SU-DHL-6 (cell line): Measurements from ENCODE around the gene UBL5.

ENCODE experiments used
- H2AFZ ChIP-seq: fragments of 200-600 bp; sonication (generic); 2 replicates; pipeline ENCODE4 v1.6.1; 2014; ENCODE audit warnings: low read depth, mild to moderate bottlenecking, moderate library complexity, mixed read lengths, antibody characterized with exemption, low read length; ENCODE audit not compliant: severe bottlenecking
- H3F3A ChIP-seq: fragments of 200-600 bp; shearing (Covaris generic); 2 replicates; pipeline ENCODE4 v1.6.0; 2016; ENCODE audit warnings: antibody characterized with exemption, mild to moderate bottlenecking; ENCODE audit not compliant: insufficient read depth
- H3K27ac ChIP-seq: fragments of 200-600 bp; sonication (generic); 2 replicates; pipeline ENCODE4 v1.5.1; 2016; ENCODE audit warnings: low read depth, mild to moderate bottlenecking, low read length, moderate library complexity, mixed read lengths
- H3K27me3 ChIP-seq: fragments of 200-600 bp; sonication (generic), shearing (Covaris generic); 2 replicates; pipeline ENCODE4 v1.6.0; 2014; ENCODE audit warnings: mild to moderate bottlenecking, low read length
- H3K36me3 ChIP-seq: fragments of 200-600 bp; sonication (generic); 2 replicates; pipeline ENCODE4 v1.6.1; 2014; ENCODE audit warnings: mild to moderate bottlenecking, low read length, mixed read lengths
- H3K4me2 ChIP-seq: fragments of 300-600, 200-600 bp; shearing (Covaris generic), sonication (generic); 2 replicates; pipeline ENCODE4 v1.6.0; 2014; ENCODE audit warnings: low read length, low read depth, mild to moderate bottlenecking; ENCODE audit not compliant: poor library complexity, severe bottlenecking
- H3K4me3 ChIP-seq: fragments of 200-600 bp; sonication (generic); 2 replicates; pipeline ENCODE4 v1.5.1; 2014; ENCODE audit warnings: antibody characterized with exemption, low read length, mild to moderate bottlenecking, mixed read lengths; ENCODE audit not compliant: insufficient read depth, poor library complexity, severe bottlenecking
- H3K79me2 ChIP-seq: fragments of 200-600 bp; sonication (generic); 2 replicates; pipeline ENCODE4 v1.6.1; 2014; ENCODE audit warnings: mild to moderate bottlenecking, low read length, moderate library complexity; ENCODE audit not compliant: insufficient read depth
- H3K9ac ChIP-seq: fragments of 200-600 bp; sonication (generic); 2 replicates; pipeline ENCODE4 v1.7.0; 2014; ENCODE audit warnings: mild to moderate bottlenecking, low read length
- H3K9me2 ChIP-seq: fragments of 200-600 bp; sonication (generic); replicated peaks from 2 replicates; pipeline ENCODE4 v1.6.1; 2014; ENCODE audit warnings: low read length; ENCODE audit not compliant: insufficient read depth
- H3K9me3 ChIP-seq: fragments of 200-600 bp; sonication (generic); 2 replicates; pipeline ENCODE4 v1.6.1; 2014; ENCODE audit warnings: low read length, mixed read lengths; ENCODE audit not compliant: insufficient read depth
- H4K20me1 ChIP-seq: fragments of 200-600 bp; sonication (generic); 2 replicates; pipeline ENCODE4 v1.6.1; 2014; ENCODE audit warnings: low read depth, mild to moderate bottlenecking, antibody characterized with exemption, low read length, moderate library complexity, mixed read lengths
- CTCF ChIP-seq: fragments of 200-600 bp; sonication (generic); IDR thresholded peaks from one replicate; pipeline ENCODE4 v1.5.1; 2017; ENCODE audit warnings: antibody characterized with exemption, mild to moderate bottlenecking, low read length, moderate library complexity; ENCODE audit not compliant: insufficient read depth, poor library complexity, severe bottlenecking
- EZH2phosphoT487 ChIP-seq: fragments of 200-600 bp; sonication (generic), shearing (Covaris generic); conservative IDR thresholded peaks from 2 replicates; pipeline ENCODE4 v1.6.1; 2018; ENCODE audit warnings: mild to moderate bottlenecking, antibody characterized with exemption, low read length, moderate library complexity, mixed read lengths

UBL5 gene

GRCh38 chr19:9847087-9847671 lies 19.5 kb downstream of the UBL5 start:
- no peaks in the 10 kb centered on the region for H4K20me1 ChIP-seq
- H3K9me3 ChIP-seq: no peaks in the 10 kb centered on the region
- no peak overlapping the region for H3K4me3 ChIP-seq
- H3K4me2 ChIP-seq: no peak overlapping the region
- no peaks in the 10 kb centered on the region for H3K36me3 ChIP-seq
- H2AFZ ChIP-seq: no peak overlapping the region
- no peaks in the 10 kb centered on the region for H3K79me2 ChIP-seq
- H3K9me2 ChIP-seq: no peaks in the 10 kb centered on the region
- TF ChIP-seq CTCF (no peak), EZH2phosphoT487 (no peak)
- H3K27ac ChIP-seq: no peak overlapping the region
- H3F3A ChIP-seq: no peaks in the 10 kb centered on the region
- no peak overlapping the region for H3K9ac ChIP-seq
- H3K27me3 ChIP-seq: no peaks in the 10 kb centered on the region

- Histone ChIP-seq H3K4me2 (no peak overlapping the region), H3K79me2 (no peaks in the 10 kb centered on the region), H3F3A (no peaks in the 10 kb centered on the region), H2AFZ (no peak overlapping the region), H4K20me1 (no peaks in the 10 kb centered on the region), H3K27ac (no peak overlapping the region), H3K27me3 (no peaks in the 10 kb centered on the region), H3K36me3 (no peaks in the 10 kb centered on the region), H3K9me3 (no peaks in the 10 kb centered on the region), H3K4me3 (no peak overlapping the region), H3K9me2 (no peaks in the 10 kb centered on the region), H3K9ac (no peak overlapping the region)
- TF ChIP-seq CTCF: peak; percentile 35
- TF ChIP-seq EZH2phosphoT487: no peak
Observed at GRCh38 chr19:9848060-9848459, 20.3 kb downstream of the UBL5 start.

GRCh38 chr19:9848762-9849161 lies 21.0 kb downstream of the UBL5 start:
- Histone ChIP-seq H3K36me3 (no peaks in the 10 kb centered on the region), H3K27ac (no peak overlapping the region), H2AFZ (no peak overlapping the region), H3K9ac (no peak overlapping the region), H4K20me1 (no peaks in the 10 kb centered on the region), H3F3A (no peaks in the 10 kb centered on the region), H3K9me2 (no peaks in the 10 kb centered on the region), H3K27me3 (no peaks in the 10 kb centered on the region), H3K79me2 (no peaks in the 10 kb centered on the region), H3K4me2 (no peak overlapping the region), H3K4me3 (no peak overlapping the region), H3K9me3 (no peaks in the 10 kb centered on the region)
- TF ChIP-seq CTCF (no peak), EZH2phosphoT487 (no peak)

DNA sequence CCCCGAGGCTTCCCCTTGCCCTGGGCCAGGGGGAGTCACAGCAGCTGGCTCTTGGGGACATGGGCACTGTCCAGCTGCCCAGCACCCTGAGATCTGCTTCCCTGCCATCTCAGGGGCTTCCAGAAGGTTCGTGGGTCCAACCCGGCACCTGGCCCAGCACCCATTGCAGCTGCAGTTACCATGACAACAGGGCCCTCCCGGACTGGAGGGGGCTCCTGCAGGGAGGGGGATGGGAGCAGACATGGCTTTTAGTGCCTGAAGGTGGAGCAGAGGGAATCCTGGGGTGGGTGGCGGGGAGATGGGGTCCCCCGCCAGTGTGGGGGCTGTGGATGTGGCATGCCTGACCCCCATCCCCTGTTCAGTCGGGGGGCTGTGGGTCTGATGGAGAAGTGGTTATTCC lies 22.1 kb downstream of the UBL5 start:
- no peak overlapping the region for H2AFZ ChIP-seq
- H3K9ac ChIP-seq: no peak overlapping the region
- no peak overlapping the region for H3K4me3 ChIP-seq
- H3K79me2 ChIP-seq: no peaks in the 10 kb centered on the region
- no peak overlapping the region for H3K4me2 ChIP-seq
- no peaks in the 10 kb centered on the region for H3K9me3 ChIP-seq
- H3K27me3 ChIP-seq: no peaks in the 10 kb centered on the region
- H3F3A ChIP-seq: no peaks in the 10 kb centered on the region
- no peaks in the 10 kb centered on the region for H3K9me2 ChIP-seq
- H3K36me3 ChIP-seq: no peaks in the 10 kb centered on the region
- TF ChIP-seq CTCF (no peak), EZH2phosphoT487 (no peak)
- no peaks in the 10 kb centered on the region for H4K20me1 ChIP-seq
- no peak overlapping the region for H3K27ac ChIP-seq
